SK-N-MC (cell line): ENCODE results near the gene SLC13A4.

Source experiments
- DNase-seq: peaks from one replicate; pipeline ENCODE4 v3.0.0-alpha.2; 2011; ENCODE audit warnings: low read depth, low spot score
- H3K27ac ChIP-seq: fragments of 200-600 bp; sonication (generic); 2 replicates; pipeline ENCODE4 v1.5.1; 2016; ENCODE audit warnings: mixed run types
- H3K36me3 ChIP-seq: fragments of 200-600 bp; sonication (generic); 2 replicates; pipeline ENCODE4 v1.6.1; 2017; ENCODE audit warnings: antibody characterized with exemption, low read length, mixed read lengths; ENCODE audit not compliant: insufficient read depth
- H3K4me3 ChIP-seq: fragments of 200-600 bp; sonication (generic); 2 replicates; pipeline ENCODE4 v1.5.1; 2016
- H3K9ac ChIP-seq: fragments of 200-600 bp; sonication (generic); 2 replicates; pipeline ENCODE4 v1.8.0; 2017; ENCODE audit warnings: mixed run types, mixed read lengths; ENCODE audit not compliant: insufficient read length
- H3K9me3 ChIP-seq: fragments of 200-600 bp; sonication (generic); 2 replicates; pipeline ENCODE4 v1.6.1; 2017; ENCODE audit warnings: low read depth, mild to moderate bottlenecking, antibody characterized with exemption, low read length, moderate library complexity, mixed read lengths
- EZH2 ChIP-seq: fragments of 200-600 bp; sonication (generic); IDR thresholded peaks from one replicate; pipeline ENCODE4 v1.6.1; 2017; ENCODE audit warnings: antibody characterized with exemption
- FOXP2 ChIP-seq: optimal IDR thresholded peaks from 2 replicates; pipeline ENCODE3; 2011; ENCODE audit warnings: mild to moderate bottlenecking, moderate library complexity; ENCODE audit not compliant: insufficient read depth; ENCODE audit errors: extremely low read length, control extremely low read depth
- POLR2AphosphoS5 ChIP-seq: IDR thresholded peaks from 2 replicates; pipeline ENCODE4 v1.6.1; 2012; ENCODE audit warnings: mild to moderate bottlenecking, low read depth, low read length, borderline replicate concordance

The SLC13A4 gene

GRCh38 chr7:135710417-135711138 is 17.4 kb downstream of the SLC13A4 start:
- Histone ChIP-seq H3K27ac (no peak overlapping the region), H3K9me3 (no peaks in the 10 kb centered on the region), H3K36me3 (no peaks in the 10 kb centered on the region), H3K9ac (no peak overlapping the region), H3K4me3 (no peak overlapping the region)
- TF ChIP-seq FOXP2, result no peak
- TF ChIP-seq EZH2, result no peak
- TF ChIP-seq POLR2AphosphoS5, result no peak
- DNase-seq, result no peak

GRCh38 chr7:135709508-135709907 is 18.5 kb downstream of the SLC13A4 start:
- Histone ChIP-seq H3K36me3 (no peaks in the 10 kb centered on the region), H3K4me3 (no peak overlapping the region), H3K27ac (no peak overlapping the region), H3K9me3 (no peaks in the 10 kb centered on the region), H3K9ac (no peak overlapping the region)
- no peak for DNase-seq
- TF ChIP-seq FOXP2 (no peak), POLR2AphosphoS5 (no peak), EZH2 (no peak)

- no peaks in the 10 kb centered on the region for H3K9me3 ChIP-seq
- no peak overlapping the region for H3K27ac ChIP-seq
- no peak overlapping the region for H3K9ac ChIP-seq
- no peak overlapping the region for H3K4me3 ChIP-seq
- DNase-seq, result no peak
- H3K36me3 ChIP-seq, result no peaks in the 10 kb centered on the region
- TF ChIP-seq POLR2AphosphoS5, result no peak
- TF ChIP-seq FOXP2, result no peak
- TF ChIP-seq EZH2, result no peak
These were observed 19.9 kb downstream of the SLC13A4 start for GRCh38 chr7:135708041-135708440.

- no peak overlapping the region for H3K27ac ChIP-seq
- H3K36me3 ChIP-seq, result no peaks in the 10 kb centered on the region
- no peaks in the 10 kb centered on the region for H3K9me3 ChIP-seq
- H3K9ac ChIP-seq, result no peak overlapping the region
- DNase-seq, result no peak
- no peak for TF ChIP-seq EZH2
- no peak for TF ChIP-seq FOXP2
- no peak for TF ChIP-seq POLR2AphosphoS5
- H3K4me3 ChIP-seq, result no peak overlapping the region
These were observed 20.4 kb downstream of the SLC13A4 start for GRCh38 chr7:135707570-135707966.

- no peak for TF ChIP-seq EZH2
- TF ChIP-seq POLR2AphosphoS5, result no peak
- no peak overlapping the region for H3K4me3 ChIP-seq
- H3K36me3 ChIP-seq, result no peaks in the 10 kb centered on the region
- no peaks in the 10 kb centered on the region for H3K9me3 ChIP-seq
- H3K27ac ChIP-seq, result no peak overlapping the region
- no peak overlapping the region for H3K9ac ChIP-seq
- no peak for DNase-seq
These were observed 21.0 kb downstream of the SLC13A4 start for GRCh38 chr7:135706858-135707569.

GRCh38 chr7:135706038-135706742 is 21.8 kb downstream of the SLC13A4 start:
- TF ChIP-seq EZH2 (no peak), POLR2AphosphoS5 (no peak), FOXP2 (no peak)
- H3K4me3 ChIP-seq, result no peak overlapping the region
- DNase-seq, result no peak
- no peak overlapping the region for H3K9ac ChIP-seq
- no peaks in the 10 kb centered on the region for H3K9me3 ChIP-seq
- no peak overlapping the region for H3K27ac ChIP-seq
- no peaks in the 10 kb centered on the region for H3K36me3 ChIP-seq

GRCh38 chr7:135704698-135705097 is 23.3 kb downstream of the SLC13A4 start:
- DNase-seq, result no peak
- no peak overlapping the region for H3K9ac ChIP-seq
- no peak overlapping the region for H3K4me3 ChIP-seq
- no peak overlapping the region for H3K27ac ChIP-seq
- H3K36me3 ChIP-seq, result no peaks in the 10 kb centered on the region
- no peak for TF ChIP-seq EZH2
- no peak for TF ChIP-seq FOXP2
- TF ChIP-seq POLR2AphosphoS5, result no peak
- no peaks in the 10 kb centered on the region for H3K9me3 ChIP-seq

- TF ChIP-seq FOXP2, result no peak
- TF ChIP-seq POLR2AphosphoS5, result no peak
- no peak for TF ChIP-seq EZH2
- no peak for DNase-seq
- no peaks in the 10 kb centered on the region for H3K9me3 ChIP-seq
- H3K36me3 ChIP-seq, result no peaks in the 10 kb centered on the region
- no peak overlapping the region for H3K27ac ChIP-seq
- H3K9ac ChIP-seq, result no peak overlapping the region
- no peak overlapping the region for H3K4me3 ChIP-seq
These were observed 23.9 kb downstream of the SLC13A4 start for GRCh38 chr7:135704074-135704473.
